GM21390 (cell line): ENCODE measurements around the gene VAV2.

Experiments
- ATAC-seq: cut with Tn5 transposase; IDR thresholded peaks from one replicate; pipeline ENCODE4 v1.9.1; 2021; ENCODE audit not compliant: unreplicated experiment

Gene VAV2

GRCh38 chr9:133893191-133893994 lies 98.7 kb downstream of the VAV2 start:
- no peak for ATAC-seq

GRCh38 chr9:133892193-133892920 lies 99.8 kb downstream of the VAV2 start:
- ATAC-seq, result no peak

- ATAC-seq, result no peak
These were observed 100.4 kb downstream of the VAV2 start for GRCh38 chr9:133891741-133892140.

- no peak for ATAC-seq
These were observed 101.5 kb downstream of the VAV2 start for GRCh38 chr9:133890583-133890982.

- no peak for ATAC-seq
These were observed 102.4 kb downstream of the VAV2 start for GRCh38 chr9:133889584-133890301.

- ATAC-seq, result no peak
These were observed 103.2 kb downstream of the VAV2 start for GRCh38 chr9:133888809-133889491.

GRCh38 chr9:133888048-133888808 lies 103.9 kb downstream of the VAV2 start:
- ATAC-seq, result no peak

GRCh38 chr9:133887540-133888047 lies 104.5 kb downstream of the VAV2 start:
- ATAC-seq, result no peak

- ATAC-seq, result no peak
These were observed 105.3 kb downstream of the VAV2 start for GRCh38 chr9:133886563-133887501.

GRCh38 chr9:133884907-133885744 lies 107.0 kb downstream of the VAV2 start:
- ATAC-seq, result no peak

- ATAC-seq, result no peak
These were observed 109.0 kb downstream of the VAV2 start for GRCh38 chr9:133882849-133883755.

GRCh38 chr9:133881671-133882381 lies 110.3 kb downstream of the VAV2 start:
- ATAC-seq, result no peak

- no peak for ATAC-seq
These were observed 111.1 kb downstream of the VAV2 start for GRCh38 chr9:133880851-133881661.

- ATAC-seq, result no peak
These were observed 112.0 kb downstream of the VAV2 start for GRCh38 chr9:133880136-133880535.

GRCh38 chr9:133879615-133880014 lies 112.5 kb downstream of the VAV2 start:
- no peak for ATAC-seq

- ATAC-seq, result no peak
These were observed 113.7 kb downstream of the VAV2 start for GRCh38 chr9:133878402-133878801.
